GM18907 (cell line): Measurements from ENCODE around the gene VPS54.
"Not testable (repeated sequence)": the region's sequence is repeated elsewhere in the genome, so short reads cannot be mapped to it uniquely, and the experiment has no call there.

Experiments
- ATAC-seq: cut with Tn5 transposase; IDR thresholded peaks from one replicate; pipeline ENCODE4 v1.9.1; 2021; ENCODE audit warnings: mild to moderate bottlenecking, moderate library complexity; ENCODE audit not compliant: unreplicated experiment

VPS54 gene

DNA sequence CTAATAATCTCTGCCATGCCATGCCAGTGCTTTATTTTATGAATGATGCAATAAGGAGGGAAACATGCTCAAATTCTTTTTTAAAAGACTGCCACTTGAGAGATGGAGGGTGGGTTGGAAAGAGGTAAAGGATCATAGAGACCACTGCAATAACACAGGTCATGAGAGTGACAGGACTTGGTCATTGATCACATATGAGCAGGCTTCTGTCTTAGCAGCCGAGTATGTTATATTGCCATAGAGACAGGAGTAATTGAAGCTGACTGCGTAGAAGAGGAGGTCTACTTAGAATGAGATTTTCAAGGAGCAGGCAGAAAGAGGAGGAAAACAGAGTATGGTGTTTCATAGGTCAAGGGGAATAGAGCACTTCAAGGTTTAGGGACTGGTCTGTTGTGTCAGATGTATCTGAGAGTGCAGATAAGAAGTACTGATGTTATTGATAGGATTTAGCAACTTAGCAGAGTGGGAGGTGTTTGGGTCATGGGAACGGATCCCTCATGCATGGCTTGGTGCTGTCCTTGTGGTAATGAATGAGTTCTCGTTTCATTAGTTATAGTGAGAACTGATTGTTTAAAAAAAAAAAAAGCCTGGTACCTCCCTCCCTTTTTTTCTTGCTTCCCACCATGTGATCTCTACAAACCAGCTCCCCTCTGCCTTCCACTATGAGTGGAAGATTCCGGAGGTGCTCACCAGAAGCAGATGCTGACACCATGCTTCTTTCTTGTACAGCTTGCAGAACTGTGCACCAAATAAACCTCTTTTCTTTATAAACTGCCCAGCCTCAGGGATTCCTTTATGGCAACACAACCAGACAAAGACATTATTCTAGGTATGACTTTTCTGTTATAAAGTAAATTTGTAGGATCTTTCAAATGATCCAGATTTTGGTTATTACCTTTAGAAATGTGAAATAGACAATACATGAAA is 144.8 kb downstream of the VPS54 start:
- no peak for ATAC-seq

DNA sequence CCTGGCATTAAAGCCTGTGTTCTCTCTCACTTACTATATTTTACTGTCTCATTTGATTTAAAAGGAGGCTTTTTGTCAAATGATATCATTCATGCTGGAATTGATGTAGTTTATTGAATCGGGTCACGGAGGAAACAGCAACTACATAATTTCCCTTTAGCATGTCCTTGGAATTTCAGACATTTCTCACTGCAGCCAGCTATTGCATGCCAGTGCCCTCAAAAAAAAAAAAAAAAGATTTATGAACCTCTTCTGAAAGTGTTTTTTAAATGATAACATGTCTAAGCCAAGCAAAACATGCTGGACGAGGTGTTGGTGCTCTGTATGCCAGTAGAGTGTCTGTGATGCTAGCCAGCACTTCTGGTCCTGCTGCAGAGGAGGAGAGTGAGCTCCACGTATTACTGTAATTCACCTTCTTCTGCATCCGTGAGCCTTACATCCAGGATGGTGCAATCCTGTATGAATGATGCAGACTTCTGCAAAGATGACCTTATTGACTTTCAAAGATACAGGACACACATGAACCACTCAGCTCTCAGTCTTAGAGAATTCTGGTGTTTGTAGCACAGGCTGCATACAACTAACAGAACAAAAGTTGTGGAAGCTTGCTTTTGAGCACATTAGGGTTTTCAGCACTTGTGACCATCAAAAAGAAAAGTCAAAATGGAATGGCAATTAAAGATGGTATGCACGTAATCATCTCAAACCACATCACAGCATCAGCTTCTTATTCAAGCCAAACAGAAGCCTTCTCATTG is 146.5 kb downstream of the VPS54 start:
- ATAC-seq, result no peak

GRCh38 chr2:63871864-63872263 is 147.4 kb downstream of the VPS54 start:
- no peak for ATAC-seq

- no peak for ATAC-seq
Observed at GRCh38 chr2:63870679-63871078, 148.5 kb downstream of the VPS54 start.

- ATAC-seq, result no peak
Observed at GRCh38 chr2:63866009-63866709, 153.1 kb downstream of the VPS54 start.

DNA sequence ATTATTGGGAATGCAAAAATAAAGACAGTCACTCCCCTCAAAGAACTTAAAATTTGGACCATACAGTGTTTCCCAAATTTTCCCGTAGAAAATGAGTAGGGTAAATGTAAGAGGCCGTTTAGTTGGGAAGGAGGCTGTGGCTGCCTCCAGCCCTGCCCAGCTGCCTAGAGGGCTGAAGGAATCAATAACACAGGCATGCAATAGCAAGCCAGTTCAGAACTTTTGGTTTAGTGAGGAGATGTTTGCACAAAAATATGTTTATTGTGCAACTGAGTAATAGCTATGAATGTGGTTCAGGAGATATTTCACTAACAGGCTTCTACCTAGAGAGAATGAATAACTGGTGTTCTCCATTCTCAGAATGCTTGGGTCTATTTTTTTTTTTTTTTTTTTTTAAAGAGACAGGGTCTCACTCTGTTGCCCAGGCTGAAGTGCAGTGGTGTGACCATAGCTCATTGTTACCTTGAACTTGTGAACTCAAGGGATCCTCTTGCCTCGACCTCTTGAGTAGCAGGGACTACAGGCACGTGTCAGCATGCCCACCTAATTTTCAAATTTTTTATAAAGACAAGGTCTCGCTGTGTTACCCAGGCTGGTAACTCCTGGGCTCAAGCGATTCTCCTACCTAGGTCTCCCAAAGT is 153.9 kb downstream of the VPS54 start:
- ATAC-seq, result no peak

GRCh38 chr2:63863707-63864106 is 155.5 kb downstream of the VPS54 start:
- ATAC-seq, result no peak

- no peak for ATAC-seq
Observed at GRCh38 chr2:63862806-63863205, 156.4 kb downstream of the VPS54 start.

- ATAC-seq, result peak; percentile 59
Observed at GRCh38 chr2:63861220-63861822, 157.9 kb downstream of the VPS54 start.

GRCh38 chr2:63858291-63858690 is 160.9 kb downstream of the VPS54 start:
- no peak for ATAC-seq

DNA sequence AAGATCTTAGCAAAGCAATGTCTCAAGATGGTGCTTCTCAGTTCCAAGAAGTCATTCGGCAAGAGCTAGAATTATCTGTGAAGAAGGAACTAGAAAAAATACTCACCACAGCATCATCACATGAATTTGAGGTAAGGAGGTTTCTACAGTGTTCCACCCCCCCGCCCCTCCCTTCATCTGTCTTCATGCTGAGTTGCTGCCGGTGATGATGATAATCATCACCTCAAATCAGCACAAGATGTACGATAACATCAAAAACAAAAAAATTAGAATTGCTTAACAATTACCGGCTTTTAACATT is 163.0 kb downstream of the VPS54 start:
- no peak for ATAC-seq

DNA sequence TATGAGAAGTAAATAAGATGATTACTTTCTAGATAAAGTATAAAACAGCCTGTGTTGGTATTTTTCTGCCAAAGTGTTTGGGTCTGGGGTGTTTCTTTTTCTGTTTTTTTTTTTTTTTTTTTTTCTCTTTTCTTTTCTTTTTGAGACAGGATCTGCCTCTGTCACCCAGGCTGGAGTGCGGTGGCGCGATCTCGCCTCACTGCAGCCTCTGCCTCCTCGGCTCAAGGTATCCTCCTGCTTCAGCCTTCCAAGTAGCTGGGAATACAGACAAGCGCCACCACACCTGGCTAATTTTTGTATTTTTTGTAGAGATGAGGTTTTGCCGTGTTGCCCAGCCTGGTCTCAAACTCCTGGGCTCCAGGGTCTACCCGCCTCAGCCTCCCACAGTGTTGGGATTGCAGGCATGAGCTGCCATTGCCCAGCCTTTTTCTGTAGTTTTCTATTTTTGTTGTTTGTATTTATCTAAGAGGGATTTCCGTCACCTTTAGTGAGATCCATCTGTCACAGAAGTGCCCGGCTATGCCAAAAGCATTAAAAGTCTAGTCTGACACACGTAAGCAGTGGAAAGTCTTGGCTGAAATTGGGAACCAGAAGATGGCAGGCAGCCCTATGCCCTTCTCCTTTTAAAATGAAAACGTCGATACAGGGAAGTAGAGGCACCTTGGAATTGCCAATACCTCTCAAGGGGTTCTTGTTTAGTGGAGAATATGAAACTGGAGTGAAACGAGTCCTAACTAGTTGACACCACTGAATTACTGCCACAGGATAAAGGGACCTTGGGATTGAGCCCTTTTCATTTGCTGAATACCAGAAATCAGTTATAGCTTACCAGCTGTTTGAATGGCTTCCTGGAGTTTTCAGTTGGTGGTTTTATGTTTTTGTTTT is 163.6 kb downstream of the VPS54 start:
- ATAC-seq, result no peak

DNA sequence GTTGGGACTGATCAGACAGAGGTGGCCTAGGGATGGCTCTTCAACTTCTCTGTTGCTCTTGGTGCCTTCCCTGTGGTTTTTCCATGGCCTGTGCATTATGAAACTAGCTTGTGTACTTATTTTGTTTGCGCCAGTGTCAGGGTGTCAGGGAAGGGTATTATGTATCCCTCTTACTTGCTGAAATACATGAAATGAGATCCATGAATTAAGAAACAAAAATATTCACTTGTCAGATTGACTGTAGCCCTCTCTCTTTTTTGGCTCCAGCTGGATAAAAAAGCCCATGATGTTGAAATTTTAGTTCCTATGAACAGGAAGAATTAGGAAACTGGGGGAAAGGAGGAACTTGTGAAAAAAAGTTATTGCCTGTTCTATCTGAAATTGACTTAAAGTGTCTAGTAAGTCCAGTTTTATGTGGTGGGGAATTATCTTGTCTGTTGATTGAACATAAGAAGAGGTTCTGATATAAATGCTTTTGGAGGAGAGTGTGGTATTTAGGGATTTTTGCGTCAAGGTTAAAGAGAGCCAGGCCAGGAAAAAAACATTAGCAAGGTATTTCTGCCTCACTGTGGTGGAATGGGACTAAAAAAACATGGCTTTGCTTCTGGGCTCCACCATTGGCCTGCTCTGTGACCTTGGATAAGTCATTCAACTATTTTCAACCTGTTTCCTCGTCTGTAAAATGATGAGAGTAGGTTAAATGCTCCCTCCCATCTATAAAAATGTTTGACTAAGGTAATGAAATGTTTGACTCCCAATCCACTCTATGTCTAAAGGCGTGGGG is 165.5 kb downstream of the VPS54 start:
- no peak for ATAC-seq

- no peak for ATAC-seq
Observed at GRCh38 chr2:63851691-63852311, 167.4 kb downstream of the VPS54 start.

DNA sequence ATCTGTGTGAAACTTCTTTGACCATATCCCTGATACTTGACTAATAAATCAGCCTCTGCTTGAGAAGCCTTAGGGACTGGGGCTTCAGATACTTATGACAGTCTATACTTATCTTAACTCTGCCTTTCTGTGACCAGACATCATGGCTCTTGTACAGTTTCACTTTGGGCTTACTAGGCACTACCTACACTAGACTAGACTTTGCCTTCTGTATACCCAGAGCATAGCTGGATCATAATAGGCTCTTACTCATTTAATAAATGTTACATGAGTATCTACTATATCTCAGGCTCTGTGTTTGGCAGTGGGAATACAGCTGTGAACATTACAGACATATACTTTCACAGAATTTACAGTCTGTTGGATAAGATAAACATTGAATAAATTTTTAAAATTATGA is 168.6 kb downstream of the VPS54 start:
- no peak for ATAC-seq

DNA sequence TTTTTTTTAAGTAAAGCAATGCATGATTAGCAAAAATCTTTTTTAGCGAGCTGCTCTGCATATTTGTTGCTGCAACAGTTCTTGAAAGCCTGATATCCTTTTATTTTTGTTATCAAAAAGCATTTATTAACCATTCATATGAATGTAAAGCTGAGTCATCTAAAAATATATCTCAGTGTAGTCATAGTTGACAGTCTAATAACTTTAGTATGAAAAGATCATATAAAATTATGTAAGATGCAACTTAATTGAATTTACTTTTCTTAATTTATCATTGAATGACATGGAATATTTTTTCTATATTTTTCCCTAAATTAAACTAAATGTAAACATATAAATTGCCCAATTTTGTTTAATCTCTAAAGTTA is 169.0 kb downstream of the VPS54 start:
- ATAC-seq, result no peak

GRCh38 chr2:63849381-63850203 is 169.6 kb downstream of the VPS54 start:
- no peak for ATAC-seq

GRCh38 chr2:63847571-63847970 is 171.7 kb downstream of the VPS54 start:
- ATAC-seq, result not testable (repeated sequence)
